C4-2B (cell line): ENCODE data around the gene EHBP1.

Experiments used
- ZFX ChIP-seq: fragments of 450-650 bp; IDR thresholded peaks from 2 replicates; pipeline ENCODE4 v1.6.1; 2017
- TF ChIP-seq, protein P1 (sequence below): fragments of 450-650 bp; conservative IDR thresholded peaks from 2 replicates; pipeline ENCODE4 v1.5.1; 2017; ENCODE audit warnings: mild to moderate bottlenecking

DNA sequence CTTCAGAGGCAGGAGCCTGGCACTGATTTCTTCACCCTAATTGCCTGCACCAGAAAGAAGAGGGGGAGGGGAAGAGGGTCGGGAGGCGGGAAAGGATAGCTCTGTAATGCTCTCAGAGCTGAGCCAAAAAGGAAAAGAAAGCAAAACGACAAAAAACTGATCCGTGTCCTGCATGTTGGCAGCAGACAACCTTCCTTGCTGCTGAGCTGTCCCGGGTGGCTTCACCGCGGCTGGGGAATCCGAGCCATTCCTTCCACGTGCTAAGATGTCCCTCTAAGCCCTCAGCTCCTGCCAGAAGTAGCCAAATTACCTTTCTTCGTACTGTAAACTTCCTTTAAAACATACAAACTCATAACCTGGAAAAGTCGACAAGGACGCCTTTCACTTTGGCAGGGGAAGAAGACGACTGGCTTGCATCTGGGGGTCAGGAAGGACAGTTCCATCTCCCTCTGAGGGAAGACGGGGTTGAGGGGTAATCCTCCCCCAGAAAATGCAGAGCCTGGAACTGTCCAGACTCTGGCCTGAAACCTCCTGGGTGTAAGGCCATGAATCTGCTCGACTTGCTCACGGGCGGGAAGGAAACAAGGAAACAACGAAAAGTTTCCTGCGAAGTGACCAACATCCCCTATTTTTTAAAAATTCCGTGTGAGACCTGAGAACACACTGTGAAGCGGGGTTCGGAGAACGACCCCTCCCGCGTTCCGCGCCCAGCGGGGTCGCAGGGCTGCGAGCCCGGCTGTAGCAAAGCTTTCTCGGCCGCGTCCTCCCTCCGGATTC lies 352.8 kb downstream of the EHBP1 start:
- TF ChIP-seq, protein P1, sequence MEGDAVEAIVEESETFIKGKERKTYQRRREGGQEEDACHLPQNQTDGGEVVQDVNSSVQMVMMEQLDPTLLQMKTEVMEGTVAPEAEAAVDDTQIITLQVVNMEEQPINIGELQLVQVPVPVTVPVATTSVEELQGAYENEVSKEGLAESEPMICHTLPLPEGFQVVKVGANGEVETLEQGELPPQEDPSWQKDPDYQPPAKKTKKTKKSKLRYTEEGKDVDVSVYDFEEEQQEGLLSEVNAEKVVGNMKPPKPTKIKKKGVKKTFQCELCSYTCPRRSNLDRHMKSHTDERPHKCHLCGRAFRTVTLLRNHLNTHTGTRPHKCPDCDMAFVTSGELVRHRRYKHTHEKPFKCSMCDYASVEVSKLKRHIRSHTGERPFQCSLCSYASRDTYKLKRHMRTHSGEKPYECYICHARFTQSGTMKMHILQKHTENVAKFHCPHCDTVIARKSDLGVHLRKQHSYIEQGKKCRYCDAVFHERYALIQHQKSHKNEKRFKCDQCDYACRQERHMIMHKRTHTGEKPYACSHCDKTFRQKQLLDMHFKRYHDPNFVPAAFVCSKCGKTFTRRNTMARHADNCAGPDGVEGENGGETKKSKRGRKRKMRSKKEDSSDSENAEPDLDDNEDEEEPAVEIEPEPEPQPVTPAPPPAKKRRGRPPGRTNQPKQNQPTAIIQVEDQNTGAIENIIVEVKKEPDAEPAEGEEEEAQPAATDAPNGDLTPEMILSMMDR: no peak
- TF ChIP-seq ZFX: no peak
